ENCODE results near the gene SMAD9. TPM values are rescaled to one million over a fixed set of nuclear protein-coding genes. Genes with fewer than 3 reads are reported as not detected.

Gene SMAD9
- total and polyA plus RNA-seq, 2 of the 8 experiments (the other 6 are each of a cell fraction or from before 2014, with no cell fraction given) = 0.45 to 1.0 TPM

DNA sequence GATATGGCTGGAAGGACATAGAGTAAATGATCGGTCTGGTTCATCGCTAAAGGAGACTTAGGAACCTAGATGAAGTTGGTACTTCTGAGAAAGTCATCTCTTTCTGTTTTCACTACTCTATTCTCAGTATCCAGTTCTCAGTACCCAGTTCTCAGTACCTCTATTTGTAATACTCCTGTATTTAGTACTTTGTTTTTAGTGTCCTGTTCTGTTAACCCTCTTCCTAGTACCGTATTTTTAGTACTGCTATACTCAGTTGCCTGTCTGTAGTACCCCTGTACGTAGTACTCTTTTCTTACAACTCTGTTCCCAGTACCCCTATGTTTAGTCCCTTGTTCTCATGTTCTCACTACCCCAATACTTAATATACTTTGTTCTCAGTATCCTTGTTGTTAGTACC is 99.8 kb downstream of the SMAD9 start (continued):
- no peak for TF ChIP-seq CHD7 (IDR thresholded peaks at IDR 0.05; ENCODE audit: insufficient replicate concordance, low read length)
- TF ChIP-seq TCF12 (IDR thresholded peaks at IDR 0.05; ENCODE audit: low read depth, low read length) = no peak
- no peak for TF ChIP-seq PHF8 (conservative IDR thresholded peaks at IDR 0.05; ENCODE audit: low read depth, low read length)
- TF ChIP-seq SUZ12 (IDR thresholded peaks at IDR 0.05; ENCODE audit: low read length) = no peak
- no peak for TF ChIP-seq KDM5A (IDR thresholded peaks at IDR 0.05; ENCODE audit: low read length)
- no peak for TF ChIP-seq SIX5 (IDR thresholded peaks at IDR 0.05; ENCODE audit: low read depth, low read length)
- TF ChIP-seq, protein P1, sequence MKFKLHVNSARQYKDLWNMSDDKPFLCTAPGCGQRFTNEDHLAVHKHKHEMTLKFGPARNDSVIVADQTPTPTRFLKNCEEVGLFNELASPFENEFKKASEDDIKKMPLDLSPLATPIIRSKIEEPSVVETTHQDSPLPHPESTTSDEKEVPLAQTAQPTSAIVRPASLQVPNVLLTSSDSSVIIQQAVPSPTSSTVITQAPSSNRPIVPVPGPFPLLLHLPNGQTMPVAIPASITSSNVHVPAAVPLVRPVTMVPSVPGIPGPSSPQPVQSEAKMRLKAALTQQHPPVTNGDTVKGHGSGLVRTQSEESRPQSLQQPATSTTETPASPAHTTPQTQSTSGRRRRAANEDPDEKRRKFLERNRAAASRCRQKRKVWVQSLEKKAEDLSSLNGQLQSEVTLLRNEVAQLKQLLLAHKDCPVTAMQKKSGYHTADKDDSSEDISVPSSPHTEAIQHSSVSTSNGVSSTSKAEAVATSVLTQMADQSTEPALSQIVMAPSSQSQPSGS (IDR thresholded peaks at IDR 0.05; ENCODE audit: low read length) = no peak
- TF ChIP-seq TBP (IDR thresholded peaks at IDR 0.05; ENCODE audit: low read depth, low read length) = no peak
- TF ChIP-seq SIN3A (conservative IDR thresholded peaks at IDR 0.05 in 1 of 2, IDR thresholded peaks at IDR 0.05 in 1 of 2; ENCODE audit: low read depth in 1 of 2, low read length in 2 of 2) = no peak
- no peak for TF ChIP-seq BCL11A (IDR thresholded peaks at IDR 0.05; ENCODE audit: low read depth in 2 of 2, low read length in 2 of 2)
- TF ChIP-seq POLR2AphosphoS5 (IDR thresholded peaks at IDR 0.05; ENCODE audit: low read depth, low read length) = no peak
